HepG2 (cell line): ENCODE data around the gene TEX19. TPM values are rescaled to one million over a fixed set of nuclear protein-coding genes. Genes with fewer than 3 reads are reported as not detected.
A peak's percentile ranks its signal among the peaks of the same experiment; 100 is the strongest.

Experiments
- ETV5 ChIP-seq: IDR thresholded peaks from 2 replicates; pipeline ENCODE4 v1.6.1; 2018; ENCODE audit warnings: missing biosample characterization, missing genetic modification reagents, inconsistent platforms, borderline replicate concordance
- GABPB1 ChIP-seq: IDR thresholded peaks from 2 replicates; pipeline ENCODE4 v1.6.1; 2016; ENCODE audit warnings: mild to moderate bottlenecking, missing genetic modification reagents, moderate library complexity, missing compliant biosample characterization
- HDAC1 ChIP-seq: sonication (generic); formaldehyde crosslinking; IDR thresholded peaks from 2 replicates; pipeline ENCODE4 v1.5.1; 2020; ENCODE audit warnings: mild to moderate bottlenecking, missing genetic modification reagents
- JUND ChIP-seq: sonication (generic); formaldehyde crosslinking; IDR thresholded peaks from 2 replicates; pipeline ENCODE4 v1.8.0; 2022; ENCODE audit warnings: mild to moderate bottlenecking, missing genetic modification reagents
- NCOA2 ChIP-seq: sonication (generic); formaldehyde crosslinking; IDR thresholded peaks from 2 replicates; pipeline ENCODE4 v1.8.0; 2022; ENCODE audit warnings: inconsistent platforms
- PHF8 ChIP-seq: sonication (generic); formaldehyde crosslinking; IDR thresholded peaks from 2 replicates; pipeline ENCODE4 v1.5.0; 2020; ENCODE audit warnings: missing genetic modification reagents
- RBM39 ChIP-seq: fragments of 200-400 bp; formaldehyde crosslinking; IDR thresholded peaks from one replicate; pipeline ENCODE4 v1.6.1; 2018; ENCODE audit warnings: antibody characterized with exemption, mild to moderate bottlenecking, low read depth, low read length; ENCODE audit not compliant: poor library complexity, severe bottlenecking
- ZNF224 ChIP-seq: sonication (generic); formaldehyde crosslinking; IDR thresholded peaks from 2 replicates; pipeline ENCODE4 v1.5.0; 2020; ENCODE audit warnings: mild to moderate bottlenecking, missing genetic modification reagents
- ZNF292 ChIP-seq: sonication (generic); formaldehyde crosslinking; IDR thresholded peaks from 2 replicates; pipeline ENCODE4 v1.8.1; 2022; ENCODE audit warnings: mild to moderate bottlenecking, low read depth, missing genetic modification reagents, borderline replicate concordance
- ZNF350 ChIP-seq: sonication (generic); formaldehyde crosslinking; IDR thresholded peaks from 2 replicates; pipeline ENCODE4 v1.4.0; 2020; ENCODE audit warnings: mild to moderate bottlenecking, low read depth, missing genetic modification reagents, borderline replicate concordance
- ZNF441 ChIP-seq: sonication (generic); formaldehyde crosslinking; IDR thresholded peaks from 2 replicates; pipeline ENCODE4 v1.7.0; 2021; ENCODE audit warnings: missing genetic modification reagents, borderline replicate concordance
- ZNF605 ChIP-seq: sonication (generic); formaldehyde crosslinking; IDR thresholded peaks from 2 replicates; pipeline ENCODE4 v1.8.0; 2022; ENCODE audit warnings: mild to moderate bottlenecking, missing genetic modification reagents
- ZNF607 ChIP-seq: sonication (generic); formaldehyde crosslinking; IDR thresholded peaks from 2 replicates; pipeline ENCODE4 v1.5.1; 2020; ENCODE audit warnings: missing genetic modification reagents, mild to moderate bottlenecking, borderline replicate concordance
- ZNF614 ChIP-seq: IDR thresholded peaks from 2 replicates; pipeline ENCODE4 v1.6.1; 2018; ENCODE audit warnings: missing biosample characterization, missing genetic modification reagents, inconsistent platforms, borderline replicate concordance
- ZNF781 ChIP-seq: sonication (generic); formaldehyde crosslinking; IDR thresholded peaks from 2 replicates; pipeline ENCODE4 v1.5.1; 2020; ENCODE audit warnings: borderline replicate concordance, mild to moderate bottlenecking, missing genetic modification reagents; ENCODE audit errors: not compliant biosample characterization
- ZSCAN22 ChIP-seq: sonication (generic); formaldehyde crosslinking; IDR thresholded peaks from 2 replicates; pipeline ENCODE4 v1.4.0; 2020; ENCODE audit warnings: mild to moderate bottlenecking, missing genetic modification reagents
- polyA plus RNA-seq, 8 experiments: library from polyadenylated mRNA; depleted of rRNA in 3 of 8; stranded (reverse) in 7 of 8; unstranded in 1 of 8; fragments of >200 nt; fragmentation: Illumina TruSeq in 4 of 8; extraction: Trizol in 4 of 8; gene quantifications; 2 replicates each; pipeline versions ENCODE4 v1.2.1 to v1.2.3, GENCODE V29; 2011 to 2016; ENCODE audit warnings: low read depth in 4 of 8, missing spikeins in 1 of 8, mixed read lengths in 1 of 8; ENCODE audit not compliant: insufficient read depth in 1 of 8
- total RNA-seq, 5 experiments: library from RNA; depleted of rRNA; stranded (reverse); fragments of >200 nt; fragmentation: Illumina TruSeq; extraction: Trizol; gene quantifications; 2 replicates each; pipeline ENCODE4 v1.2.3, GENCODE V29; 2016; ENCODE audit warnings: low read depth in 1 of 5
- TF ChIP-seq, protein P1 (sequence below): sonication (generic); formaldehyde crosslinking; IDR thresholded peaks from 2 replicates; pipeline ENCODE4 v1.4.0; 2020; ENCODE audit warnings: missing genetic modification reagents, borderline replicate concordance
- TF ChIP-seq, protein P2 (sequence below): IDR thresholded peaks from 2 replicates; pipeline ENCODE4 v1.6.1; 2012; ENCODE audit warnings: inconsistent platforms
- TF ChIP-seq, protein P3 (sequence below): sonication (generic); formaldehyde crosslinking; IDR thresholded peaks from 2 replicates; pipeline ENCODE4 v1.4.0; 2020; ENCODE audit warnings: missing genetic modification reagents
- TF ChIP-seq, protein P4 (sequence below): sonication (generic); formaldehyde crosslinking; conservative IDR thresholded peaks from 2 replicates; pipeline ENCODE4 v1.8.0; 2022; ENCODE audit warnings: low read depth, missing genetic modification reagents
- TF ChIP-seq, protein P5 (sequence below): sonication (generic); IDR thresholded peaks from 2 replicates; pipeline ENCODE4 v1.6.1; 2016; ENCODE audit warnings: low read depth, borderline replicate concordance

TEX19 gene
- total and polyA plus RNA-seq, 2 of the 13 experiments (the other 11 are each of a cell fraction or from before 2014, with no cell fraction given), result 1.3 to 6.0 TPM

DNA sequence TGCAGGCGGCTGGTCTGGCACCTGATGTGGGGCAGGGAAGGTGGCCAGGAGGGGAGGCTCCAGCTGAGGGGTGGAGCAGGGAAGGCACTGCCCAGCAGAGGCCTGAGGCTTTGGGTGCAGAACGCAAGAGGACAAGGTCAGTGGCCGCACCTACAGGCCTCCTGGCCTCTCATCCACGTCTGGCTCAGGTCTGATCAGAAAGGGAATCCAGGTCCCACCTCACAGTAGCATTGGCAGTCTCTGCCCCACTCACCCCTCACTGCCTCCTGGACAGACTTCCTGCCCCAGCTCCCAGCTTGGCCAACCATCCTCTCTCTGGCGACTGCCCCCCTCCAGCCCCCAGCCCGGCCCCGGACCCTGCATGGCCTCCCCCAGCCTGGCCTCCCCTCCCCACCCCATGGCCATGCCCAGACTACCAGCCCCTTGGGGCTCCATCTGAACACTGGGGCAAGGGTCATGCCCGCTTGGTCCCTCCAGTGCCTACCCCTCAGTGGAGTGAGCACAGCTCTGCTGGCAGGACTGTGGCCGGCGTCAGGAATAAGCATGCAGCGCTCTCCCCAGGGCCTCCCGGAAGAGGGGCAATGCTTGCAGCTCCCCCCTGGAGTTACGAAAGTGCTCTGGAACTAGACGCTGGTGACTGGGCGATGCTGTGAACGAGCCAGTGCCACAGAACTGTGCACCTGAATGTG is 17.1 kb downstream of the TEX19 start (continued):
- TF ChIP-seq, protein P1, sequence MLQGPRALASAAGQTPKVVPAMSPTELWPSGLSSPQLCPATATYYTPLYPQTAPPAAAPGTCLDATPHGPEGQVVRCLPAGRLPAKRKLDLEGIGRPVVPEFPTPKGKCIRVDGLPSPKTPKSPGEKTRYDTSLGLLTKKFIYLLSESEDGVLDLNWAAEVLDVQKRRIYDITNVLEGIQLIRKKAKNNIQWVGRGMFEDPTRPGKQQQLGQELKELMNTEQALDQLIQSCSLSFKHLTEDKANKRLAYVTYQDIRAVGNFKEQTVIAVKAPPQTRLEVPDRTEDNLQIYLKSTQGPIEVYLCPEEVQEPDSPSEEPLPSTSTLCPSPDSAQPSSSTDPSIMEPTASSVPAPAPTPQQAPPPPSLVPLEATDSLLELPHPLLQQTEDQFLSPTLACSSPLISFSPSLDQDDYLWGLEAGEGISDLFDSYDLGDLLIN (CRISPR knock-in tag), result peak; percentile 41; the same call in 1 of the 2 replicates
- TF ChIP-seq HDAC1 (CRISPR knock-in tag) (peak; percentile 57; the same call in 1 of the 2 replicates), ZNF292 (CRISPR knock-in tag) (peak; percentile 68; the same call in 1 of the 2 replicates), ZNF224 (CRISPR knock-in tag) (no peak), ZNF781 (CRISPR knock-in tag) (no peak), ZSCAN22 (CRISPR knock-in tag) (no peak), GABPB1 (CRISPR knock-in tag) (peak; percentile 56; the same call in 1 of the 2 replicates), ZNF605 (peak; percentile 74; the same call in 1 of the 2 replicates), ZNF441 (CRISPR knock-in tag) (0 out of 2 replicates have a peak, but pooled peaks have one; percentile 61), PHF8 (CRISPR knock-in tag) (0 out of 2 replicates have a peak, but pooled peaks have one; percentile 8), RBM39 (no peak), ZNF350 (CRISPR knock-in tag) (0 out of 2 replicates have a peak, but pooled peaks have one; percentile 4), ETV5 (CRISPR knock-in tag) (peak; percentile 83), ZNF614 (peak; percentile 73; the same call in 1 of the 2 replicates), ZNF607 (CRISPR knock-in tag) (no peak; the same call in 1 of the 2 replicates), JUND (0 out of 2 replicates have a peak, but pooled peaks have one; percentile 23), NCOA2 (peak; percentile 57)
- TF ChIP-seq, protein P2, sequence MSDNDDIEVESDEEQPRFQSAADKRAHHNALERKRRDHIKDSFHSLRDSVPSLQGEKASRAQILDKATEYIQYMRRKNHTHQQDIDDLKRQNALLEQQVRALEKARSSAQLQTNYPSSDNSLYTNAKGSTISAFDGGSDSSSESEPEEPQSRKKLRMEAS, result peak; percentile 24; the same call in 1 of the 2 replicates
- TF ChIP-seq, protein P3, sequence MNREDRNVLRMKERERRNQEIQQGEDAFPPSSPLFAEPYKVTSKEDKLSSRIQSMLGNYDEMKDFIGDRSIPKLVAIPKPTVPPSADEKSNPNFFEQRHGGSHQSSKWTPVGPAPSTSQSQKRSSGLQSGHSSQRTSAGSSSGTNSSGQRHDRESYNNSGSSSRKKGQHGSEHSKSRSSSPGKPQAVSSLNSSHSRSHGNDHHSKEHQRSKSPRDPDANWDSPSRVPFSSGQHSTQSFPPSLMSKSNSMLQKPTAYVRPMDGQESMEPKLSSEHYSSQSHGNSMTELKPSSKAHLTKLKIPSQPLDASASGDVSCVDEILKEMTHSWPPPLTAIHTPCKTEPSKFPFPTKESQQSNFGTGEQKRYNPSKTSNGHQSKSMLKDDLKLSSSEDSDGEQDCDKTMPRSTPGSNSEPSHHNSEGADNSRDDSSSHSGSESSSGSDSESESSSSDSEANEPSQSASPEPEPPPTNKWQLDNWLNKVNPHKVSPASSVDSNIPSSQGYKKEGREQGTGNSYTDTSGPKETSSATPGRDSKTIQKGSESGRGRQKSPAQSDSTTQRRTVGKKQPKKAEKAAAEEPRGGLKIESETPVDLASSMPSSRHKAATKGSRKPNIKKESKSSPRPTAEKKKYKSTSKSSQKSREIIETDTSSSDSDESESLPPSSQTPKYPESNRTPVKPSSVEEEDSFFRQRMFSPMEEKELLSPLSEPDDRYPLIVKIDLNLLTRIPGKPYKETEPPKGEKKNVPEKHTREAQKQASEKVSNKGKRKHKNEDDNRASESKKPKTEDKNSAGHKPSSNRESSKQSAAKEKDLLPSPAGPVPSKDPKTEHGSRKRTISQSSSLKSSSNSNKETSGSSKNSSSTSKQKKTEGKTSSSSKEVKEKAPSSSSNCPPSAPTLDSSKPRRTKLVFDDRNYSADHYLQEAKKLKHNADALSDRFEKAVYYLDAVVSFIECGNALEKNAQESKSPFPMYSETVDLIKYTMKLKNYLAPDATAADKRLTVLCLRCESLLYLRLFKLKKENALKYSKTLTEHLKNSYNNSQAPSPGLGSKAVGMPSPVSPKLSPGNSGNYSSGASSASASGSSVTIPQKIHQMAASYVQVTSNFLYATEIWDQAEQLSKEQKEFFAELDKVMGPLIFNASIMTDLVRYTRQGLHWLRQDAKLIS (CRISPR knock-in tag), result no peak
- TF ChIP-seq, protein P4, sequence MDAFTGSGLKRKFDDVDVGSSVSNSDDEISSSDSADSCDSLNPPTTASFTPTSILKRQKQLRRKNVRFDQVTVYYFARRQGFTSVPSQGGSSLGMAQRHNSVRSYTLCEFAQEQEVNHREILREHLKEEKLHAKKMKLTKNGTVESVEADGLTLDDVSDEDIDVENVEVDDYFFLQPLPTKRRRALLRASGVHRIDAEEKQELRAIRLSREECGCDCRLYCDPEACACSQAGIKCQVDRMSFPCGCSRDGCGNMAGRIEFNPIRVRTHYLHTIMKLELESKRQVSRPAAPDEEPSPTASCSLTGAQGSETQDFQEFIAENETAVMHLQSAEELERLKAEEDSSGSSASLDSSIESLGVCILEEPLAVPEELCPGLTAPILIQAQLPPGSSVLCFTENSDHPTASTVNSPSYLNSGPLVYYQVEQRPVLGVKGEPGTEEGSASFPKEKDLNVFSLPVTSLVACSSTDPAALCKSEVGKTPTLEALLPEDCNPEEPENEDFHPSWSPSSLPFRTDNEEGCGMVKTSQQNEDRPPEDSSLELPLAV, result no peak
- TF ChIP-seq, protein P5, sequence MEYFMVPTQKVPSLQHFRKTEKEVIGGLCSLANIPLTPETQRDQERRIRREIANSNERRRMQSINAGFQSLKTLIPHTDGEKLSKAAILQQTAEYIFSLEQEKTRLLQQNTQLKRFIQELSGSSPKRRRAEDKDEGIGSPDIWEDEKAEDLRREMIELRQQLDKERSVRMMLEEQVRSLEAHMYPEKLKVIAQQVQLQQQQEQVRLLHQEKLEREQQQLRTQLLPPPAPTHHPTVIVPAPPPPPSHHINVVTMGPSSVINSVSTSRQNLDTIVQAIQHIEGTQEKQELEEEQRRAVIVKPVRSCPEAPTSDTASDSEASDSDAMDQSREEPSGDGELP, result peak; percentile 49; the same call in 1 of the 2 replicates
